Fibroblast of skin of left biceps (primary cell): ENCODE data around the gene TMEM158.

Experiments
- DNase-seq, 2 experiments: peaks; one replicate each; pipeline ENCODE4 v3.0.0-alpha.2; 2013; ENCODE audit warnings: low read depth in 2 of 2

The TMEM158 gene

GRCh38 chr3:45232521-45232920 is 6.4 kb upstream of the TMEM158 start:
- no peak for DNase-seq

- no peak for DNase-seq
Observed at GRCh38 chr3:45227946-45228345, 1.9 kb upstream of the TMEM158 start.

- no peak for DNase-seq
Observed at GRCh38 chr3:45227071-45227820, 1.2 kb upstream of the TMEM158 start.

- DNase-seq = no peak
Observed at GRCh38 chr3:45225465-45226205, 452 bp downstream of the TMEM158 start.

GRCh38 chr3:45224824-45225464 is 1.1 kb downstream of the TMEM158 start:
- no peak for DNase-seq

GRCh38 chr3:45223889-45224727 is 2.0 kb downstream of the TMEM158 start:
- no peak for DNase-seq

- DNase-seq = no peak
Observed at GRCh38 chr3:45219694-45220093, 6.4 kb downstream of the TMEM158 start.

- no peak for DNase-seq
Observed at GRCh38 chr3:45218578-45219390, 7.3 kb downstream of the TMEM158 start.

- DNase-seq = no peak
Observed at GRCh38 chr3:45216021-45216609, 10.0 kb downstream of the TMEM158 start.

- DNase-seq = no peak
Observed at GRCh38 chr3:45215466-45215865, 10.6 kb downstream of the TMEM158 start.

GRCh38 chr3:45214061-45214680 is 11.9 kb downstream of the TMEM158 start:
- DNase-seq = no peak

- DNase-seq = no peak
Observed at GRCh38 chr3:45212095-45212468, 14.0 kb downstream of the TMEM158 start.

- DNase-seq = no peak
Observed at GRCh38 chr3:45211466-45212094, 14.5 kb downstream of the TMEM158 start.

GRCh38 chr3:45210308-45211041 is 15.6 kb downstream of the TMEM158 start:
- DNase-seq = no peak

GRCh38 chr3:45209526-45209925 is 16.6 kb downstream of the TMEM158 start:
- no peak for DNase-seq

- DNase-seq = no peak
Observed at GRCh38 chr3:45208586-45208985, 17.5 kb downstream of the TMEM158 start.

GRCh38 chr3:45207446-45207845 is 18.6 kb downstream of the TMEM158 start:
- no peak for DNase-seq

- no peak for DNase-seq
Observed at GRCh38 chr3:45205126-45205525, 21.0 kb downstream of the TMEM158 start.

GRCh38 chr3:45204136-45204535 is 22.0 kb downstream of the TMEM158 start:
- no peak for DNase-seq
